Brain microvascular endothelial cell (primary cell): Measurements from ENCODE around the gene MFAP4.

ENCODE experiments used
- DNase-seq: peaks from one replicate; pipeline ENCODE4 v3.0.0-alpha.2; 2020
- H3K27ac ChIP-seq: fragments of 250-450 bp; sonication (Bioruptor Pico); 2 replicates; pipeline ENCODE4 v1.5.1; 2020; ENCODE audit warnings: mild to moderate bottlenecking, moderate library complexity
- H3K27me3 ChIP-seq: fragments of 250-450 bp; sonication (Bioruptor Pico); replicated peaks from 2 replicates; pipeline ENCODE4 v1.5.1; 2020; ENCODE audit warnings: mild to moderate bottlenecking
- H3K36me3 ChIP-seq: fragments of 250-450 bp; sonication (Bioruptor Pico); replicated peaks from 2 replicates; pipeline ENCODE4 v1.5.1; 2020; ENCODE audit warnings: mild to moderate bottlenecking
- H3K4me3 ChIP-seq: 2 replicates; pipeline ENCODE4 v1.5.1; 2011; ENCODE audit warnings: low read depth, mild to moderate bottlenecking, control low read depth, low read length, moderate library complexity
- in situ Hi-C: cut with HindIII; loops from 2 replicates; pipeline ENCODE4 v1.10.0; 2017; ENCODE audit warnings: low sequenced_read_pairs, low pct_ligation_motif_present
- TF ChIP-seq, protein P1 (sequence below): IDR thresholded peaks from 2 replicates; pipeline ENCODE4 v1.5.1; 2011; ENCODE audit warnings: low read depth, mild to moderate bottlenecking, moderate library complexity, low read length, control low read depth, inconsistent platforms; ENCODE audit errors: missing control alignments

The MFAP4 gene

DNA sequence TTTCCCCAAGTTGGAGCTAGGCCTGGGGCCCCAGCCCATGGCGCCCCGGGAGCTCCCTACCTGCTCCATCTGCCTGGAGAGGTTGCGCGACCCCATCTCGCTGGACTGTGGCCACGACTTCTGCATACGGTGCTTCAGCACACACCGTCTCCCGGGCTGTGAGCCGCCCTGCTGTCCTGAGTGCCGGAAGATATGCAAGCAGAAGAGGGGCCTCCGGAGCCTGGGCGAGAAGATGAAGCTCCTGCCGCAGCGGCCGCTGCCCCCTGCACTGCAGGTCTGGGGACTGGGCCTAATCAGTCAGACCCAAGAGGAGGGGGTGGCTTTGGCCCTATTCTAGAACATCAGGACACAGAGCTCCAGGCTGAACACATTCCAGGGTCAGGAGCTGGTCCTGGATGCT is 25.5 kb upstream of the MFAP4 start:
- no peak for DNase-seq
- TF ChIP-seq, protein P1, sequence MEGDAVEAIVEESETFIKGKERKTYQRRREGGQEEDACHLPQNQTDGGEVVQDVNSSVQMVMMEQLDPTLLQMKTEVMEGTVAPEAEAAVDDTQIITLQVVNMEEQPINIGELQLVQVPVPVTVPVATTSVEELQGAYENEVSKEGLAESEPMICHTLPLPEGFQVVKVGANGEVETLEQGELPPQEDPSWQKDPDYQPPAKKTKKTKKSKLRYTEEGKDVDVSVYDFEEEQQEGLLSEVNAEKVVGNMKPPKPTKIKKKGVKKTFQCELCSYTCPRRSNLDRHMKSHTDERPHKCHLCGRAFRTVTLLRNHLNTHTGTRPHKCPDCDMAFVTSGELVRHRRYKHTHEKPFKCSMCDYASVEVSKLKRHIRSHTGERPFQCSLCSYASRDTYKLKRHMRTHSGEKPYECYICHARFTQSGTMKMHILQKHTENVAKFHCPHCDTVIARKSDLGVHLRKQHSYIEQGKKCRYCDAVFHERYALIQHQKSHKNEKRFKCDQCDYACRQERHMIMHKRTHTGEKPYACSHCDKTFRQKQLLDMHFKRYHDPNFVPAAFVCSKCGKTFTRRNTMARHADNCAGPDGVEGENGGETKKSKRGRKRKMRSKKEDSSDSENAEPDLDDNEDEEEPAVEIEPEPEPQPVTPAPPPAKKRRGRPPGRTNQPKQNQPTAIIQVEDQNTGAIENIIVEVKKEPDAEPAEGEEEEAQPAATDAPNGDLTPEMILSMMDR: no peak
- no peak overlapping the region for H3K27ac ChIP-seq
- peaks cover 2% of the 10 kb centered on the region for H3K27me3 ChIP-seq
- in situ Hi-C loops: no loop called here
- H3K4me3 ChIP-seq: no peak overlapping the region
- no peaks in the 10 kb centered on the region for H3K36me3 ChIP-seq

DNA sequence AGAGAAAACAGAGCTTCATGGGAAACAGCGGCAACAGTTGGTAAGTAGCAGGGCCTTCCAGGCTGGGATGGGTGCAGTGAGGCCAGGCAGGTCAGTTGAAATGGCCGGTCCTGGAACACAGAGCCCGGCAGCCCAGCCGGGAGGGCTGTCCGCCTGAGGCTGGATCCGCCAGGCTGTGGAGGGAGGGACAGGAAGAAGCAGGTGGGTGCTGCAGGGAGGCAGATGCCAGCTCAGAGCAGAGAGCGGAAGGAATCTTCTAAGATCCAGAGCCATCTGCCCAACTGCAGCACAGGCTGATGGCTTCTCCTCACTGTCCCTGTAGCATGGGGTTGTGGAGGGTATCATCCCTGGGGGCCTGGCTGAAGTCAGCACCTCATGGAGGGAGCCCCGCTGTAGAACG is 24.6 kb upstream of the MFAP4 start:
- no peak overlapping the region for H3K27ac ChIP-seq
- in situ Hi-C loops: no loop called here
- peaks cover 2% of the 10 kb centered on the region for H3K27me3 ChIP-seq
- no peak overlapping the region for H3K4me3 ChIP-seq
- no peaks in the 10 kb centered on the region for H3K36me3 ChIP-seq
- DNase-seq: no peak
- TF ChIP-seq, protein P1: no peak

DNA sequence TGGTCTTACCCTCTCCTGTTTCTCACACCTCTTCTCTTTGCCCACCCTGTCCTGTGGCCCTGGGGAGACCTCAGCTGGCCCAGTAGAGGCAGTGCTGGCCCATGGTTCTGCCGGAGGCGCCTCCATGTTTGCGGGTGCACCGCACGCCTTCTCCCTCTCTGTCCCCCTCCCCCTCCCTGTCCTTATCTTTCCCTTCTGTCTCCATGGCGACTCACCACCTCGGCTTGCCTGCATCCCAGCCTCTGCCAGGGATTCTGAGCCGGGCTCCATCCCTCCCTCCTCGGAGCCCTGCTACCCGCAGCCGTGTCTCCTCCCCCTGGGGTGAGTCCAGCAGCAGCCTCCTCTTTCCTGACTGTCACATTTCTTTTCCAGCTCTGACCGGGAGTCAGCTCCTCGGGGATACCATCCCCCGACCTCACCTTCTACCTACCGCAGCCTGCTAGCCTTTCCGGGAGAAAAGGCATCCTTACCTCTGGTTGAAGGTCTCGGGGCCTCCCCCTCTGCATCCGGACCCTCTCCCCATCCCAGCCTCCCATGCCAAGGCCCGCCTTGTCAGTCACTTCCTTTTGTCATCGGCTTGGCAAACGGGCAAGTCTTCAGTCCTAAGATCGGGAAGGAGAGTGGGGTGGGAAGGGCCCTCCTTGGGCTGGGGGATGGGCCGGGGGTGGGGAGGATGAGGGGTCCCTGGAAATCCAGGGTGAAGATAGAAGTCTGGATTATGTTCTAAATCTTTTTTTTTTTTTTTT is 24.1 kb upstream of the MFAP4 start, which contains the start of gene RNF112:
RNF112 (plus strand) TSS at position 358 of the 746 bp plus-strand sequence; CDS start at position 535, 177 bp downstream.
- H3K4me3 ChIP-seq: no peak within 1 kb of the TSS
- no peak within 1 kb of the TSS for H3K27ac ChIP-seq
- in situ Hi-C loops: no loop called here
- TF ChIP-seq, protein P1: no peak
- peaks cover 2% of the 10 kb centered on the region for H3K27me3 ChIP-seq
- no peak for DNase-seq
- no peaks in the 10 kb centered on the region for H3K36me3 ChIP-seq

DNA sequence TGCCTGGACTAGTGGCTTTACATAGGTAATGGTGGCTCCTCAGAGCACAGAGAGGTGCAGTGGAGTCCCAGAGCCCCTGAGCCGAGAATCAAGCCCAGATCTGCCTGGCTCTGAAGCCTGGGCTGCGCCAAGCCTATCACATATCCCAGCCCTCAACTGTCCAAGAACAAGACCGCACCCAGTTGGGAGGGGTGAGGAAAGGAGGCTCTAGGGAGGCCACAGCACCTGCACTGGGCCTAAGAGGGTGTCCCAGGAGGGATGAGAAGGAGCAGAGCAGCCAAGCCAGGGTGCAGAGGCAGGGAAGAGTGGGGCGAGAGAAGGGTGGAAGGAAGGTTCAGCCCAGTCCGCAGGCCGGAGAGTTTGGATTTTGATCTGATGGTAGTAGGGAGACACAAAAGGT is 23.1 kb upstream of the MFAP4 start:
- Histone ChIP-seq H3K27me3 (peaks cover 2% of the 10 kb centered on the region), H3K36me3 (no peaks in the 10 kb centered on the region), H3K27ac (no peak overlapping the region), H3K4me3 (no peak overlapping the region)
- TF ChIP-seq, protein P1: no peak
- in situ Hi-C loops: no loop called here
- DNase-seq: no peak

DNA sequence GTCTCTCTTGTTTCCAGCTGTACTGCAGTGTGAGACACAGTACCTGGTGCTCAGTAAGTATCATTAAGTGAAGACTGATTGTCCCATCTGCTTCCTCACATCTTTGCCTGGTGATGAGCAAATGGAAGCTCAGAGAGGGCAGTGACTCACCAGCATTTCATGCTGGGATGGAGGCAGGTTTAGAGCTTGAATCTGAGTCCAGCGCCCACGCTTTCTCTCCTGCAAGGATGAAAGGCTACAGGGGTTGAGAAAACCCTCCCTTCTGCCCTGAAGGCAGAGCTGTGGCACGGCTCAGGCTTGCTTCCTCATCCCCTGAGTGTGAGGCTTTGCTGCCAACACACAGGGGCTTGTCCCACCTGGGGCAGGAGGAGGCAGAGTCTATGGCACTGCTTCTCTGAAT is 22.5 kb upstream of the MFAP4 start:
- H3K36me3 ChIP-seq: no peaks in the 10 kb centered on the region
- in situ Hi-C loops: no loop called here
- TF ChIP-seq, protein P1: no peak
- no peak overlapping the region for H3K27ac ChIP-seq
- peaks cover 2% of the 10 kb centered on the region for H3K27me3 ChIP-seq
- no peak overlapping the region for H3K4me3 ChIP-seq
- peak; percentile 60 for DNase-seq

DNA sequence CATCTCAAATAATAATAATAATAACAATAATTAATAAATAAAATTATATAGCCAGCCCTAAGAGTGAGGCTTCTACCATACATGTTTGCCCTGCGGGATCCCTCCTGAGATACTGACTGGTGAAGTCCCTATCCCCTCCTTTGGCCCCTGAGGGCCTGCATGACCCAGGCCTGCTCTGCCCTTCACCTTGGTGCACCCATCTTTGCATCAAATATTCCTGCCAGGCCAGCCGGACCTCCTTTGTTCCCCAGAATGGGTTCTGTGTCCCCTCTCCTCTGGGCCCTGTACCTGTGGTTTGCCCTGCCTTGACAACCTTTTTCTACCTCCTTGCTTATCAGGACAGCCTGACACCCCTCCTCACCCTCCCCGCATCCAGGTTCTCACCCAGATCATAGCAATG is 22.1 kb upstream of the MFAP4 start:
- no peak overlapping the region for H3K4me3 ChIP-seq
- in situ Hi-C loops: no loop called here
- DNase-seq: no peak
- H3K27ac ChIP-seq: no peak overlapping the region
- H3K36me3 ChIP-seq: no peaks in the 10 kb centered on the region
- TF ChIP-seq, protein P1: no peak
- H3K27me3 ChIP-seq: peaks cover 2% of the 10 kb centered on the region
